GM23338 (cell line): ENCODE measurements around the gene MIDN. TPM values are rescaled to one million over a fixed set of nuclear protein-coding genes. Genes with fewer than 3 reads are reported as not detected.
A peak's percentile ranks its signal among the peaks of the same experiment; 100 is the strongest.

Experiments used
- ATAC-seq: fragments of 200-7000 bp; cut with Tn5 transposase; 3 replicates; pipeline ENCODE4 v1.9.1; 2020
- DNase-seq: peaks from one replicate; pipeline ENCODE4 v3.0.0-alpha.2; 2015; ENCODE audit warnings: low spot score
- H2AFZ ChIP-seq: fragments of 200-600 bp; sonication (generic); 2 replicates; pipeline ENCODE4 v1.8.0; 2016; ENCODE audit warnings: antibody characterized with exemption, mild to moderate bottlenecking, moderate library complexity
- H3F3A ChIP-seq: fragments of 200-600 bp; sonication (generic); replicated peaks from 2 replicates; pipeline ENCODE4 v1.8.0; 2017; ENCODE audit warnings: antibody characterized with exemption, mixed run types, low read depth
- H3K27ac ChIP-seq: fragments of 200-600 bp; sonication (generic); 2 replicates; pipeline ENCODE4 v1.6.1; 2016; ENCODE audit warnings: low read depth
- H3K27me3 ChIP-seq: fragments of 200-600 bp; sonication (generic); 2 replicates; pipeline ENCODE4 v1.8.0; 2016; ENCODE audit warnings: mild to moderate bottlenecking, mixed run types, moderate library complexity; ENCODE audit not compliant: insufficient read depth
- H3K36me3 ChIP-seq: fragments of 200-600 bp; sonication (generic); 2 replicates; pipeline ENCODE4 v1.8.0; 2016; ENCODE audit warnings: mild to moderate bottlenecking; ENCODE audit not compliant: insufficient read depth
- H3K4me1 ChIP-seq: fragments of 200-600 bp; sonication (generic); 2 replicates; pipeline ENCODE4 v1.8.0; 2016; ENCODE audit warnings: mild to moderate bottlenecking, moderate library complexity; ENCODE audit not compliant: insufficient read depth
- H3K4me2 ChIP-seq: fragments of 200-600 bp; sonication (generic); 2 replicates; pipeline ENCODE4 v1.7.1; 2017; ENCODE audit warnings: mixed run types
- H3K4me3 ChIP-seq: fragments of 200-600 bp; sonication (generic); 2 replicates; pipeline ENCODE4 v1.6.1; 2016; ENCODE audit warnings: mixed run types
- H3K79me2 ChIP-seq: fragments of 200-600 bp; sonication (generic); replicated peaks from 2 replicates; pipeline ENCODE4 v1.8.0; 2017; ENCODE audit warnings: mild to moderate bottlenecking; ENCODE audit not compliant: insufficient read depth
- H3K9me2 ChIP-seq: fragments of 200-600 bp; sonication (generic); 2 replicates; pipeline ENCODE4 v1.8.0; 2017; ENCODE audit not compliant: insufficient read depth
- H4K20me1 ChIP-seq: fragments of 200-600 bp; sonication (generic); replicated peaks from 2 replicates; pipeline ENCODE4 v1.8.0; 2017; ENCODE audit warnings: mild to moderate bottlenecking; ENCODE audit not compliant: insufficient read depth
- H3K27ac Mint-ChIP-seq: 2 replicates; pipeline ENCODE4 v1.8.0; 2020; ENCODE audit warnings: inconsistent platforms, mild to moderate bottlenecking, moderate library complexity, mixed read lengths
- H3K27me3 Mint-ChIP-seq: 3 replicates; pipeline ENCODE4 v1.8.0; 2022; ENCODE audit warnings: low read depth, mild to moderate bottlenecking, moderate library complexity, mixed read lengths, inconsistent platforms; ENCODE audit not compliant: insufficient read depth, poor library complexity
- H3K36me3 Mint-ChIP-seq: 3 replicates; pipeline ENCODE4 v1.8.0; 2021; ENCODE audit warnings: low read depth, mild to moderate bottlenecking, inconsistent platforms, moderate library complexity, mixed read lengths
- H3K4me1 Mint-ChIP-seq: 3 replicates; pipeline ENCODE4 v1.8.0; 2020; ENCODE audit warnings: mild to moderate bottlenecking, inconsistent platforms, mixed read lengths
- H3K4me3 Mint-ChIP-seq: 3 replicates; pipeline ENCODE4 v1.8.0; 2021; ENCODE audit warnings: moderate library complexity, mild to moderate bottlenecking, inconsistent platforms, mixed read lengths
- H3K9me3 Mint-ChIP-seq: 3 replicates; pipeline ENCODE4 v1.8.0; 2020; ENCODE audit warnings: moderate library complexity, mild to moderate bottlenecking, inconsistent platforms, mixed read lengths
- CREB1 ChIP-seq: fragments of 250-450 bp; sonication (Bioruptor Pico); IDR thresholded peaks from 2 replicates; pipeline ENCODE4 v1.5.0; 2020; ENCODE audit warnings: low read depth, mild to moderate bottlenecking, moderate library complexity
- POLR2AphosphoS5 ChIP-seq: IDR thresholded peaks from 2 replicates; pipeline ENCODE4 v1.6.1; 2016; ENCODE audit warnings: antibody characterized with exemption, low read depth
- STAT1 ChIP-seq: IDR thresholded peaks from one replicate; pipeline ENCODE4 v1.6.1; 2016; ENCODE audit warnings: antibody characterized with exemption; ENCODE audit not compliant: unreplicated experiment
- polyA plus RNA-seq: library from polyadenylated mRNA; unstranded; fragments of >200 nt; fragmentation: Nextera tagmentation; extraction: Ambion mirVana; gene quantifications from 2 replicates; pipeline ENCODE4 v1.2.1, GENCODE V29; 2016
- total RNA-seq: library from RNA; depleted of rRNA; stranded (reverse); fragments of >200 nt; shearing (Covaris generic); gene quantifications from 2 replicates; pipeline ENCODE4 v1.2.3, GENCODE V29; 2014
- TF ChIP-seq, protein P1 (sequence below): fragments of 250-450 bp; sonication (Bioruptor Pico); IDR thresholded peaks from 2 replicates; pipeline ENCODE4 v1.5.0; 2020; ENCODE audit warnings: mild to moderate bottlenecking, moderate library complexity
- TF ChIP-seq, protein P2 (sequence below): IDR thresholded peaks from one replicate; pipeline ENCODE4 v1.6.1; 2018; ENCODE audit warnings: antibody characterized with exemption; ENCODE audit not compliant: unreplicated experiment

The MIDN gene
- total and polyA plus RNA-seq, 2 experiments from 2014 or later: 28.6 to 113 TPM

DNA sequence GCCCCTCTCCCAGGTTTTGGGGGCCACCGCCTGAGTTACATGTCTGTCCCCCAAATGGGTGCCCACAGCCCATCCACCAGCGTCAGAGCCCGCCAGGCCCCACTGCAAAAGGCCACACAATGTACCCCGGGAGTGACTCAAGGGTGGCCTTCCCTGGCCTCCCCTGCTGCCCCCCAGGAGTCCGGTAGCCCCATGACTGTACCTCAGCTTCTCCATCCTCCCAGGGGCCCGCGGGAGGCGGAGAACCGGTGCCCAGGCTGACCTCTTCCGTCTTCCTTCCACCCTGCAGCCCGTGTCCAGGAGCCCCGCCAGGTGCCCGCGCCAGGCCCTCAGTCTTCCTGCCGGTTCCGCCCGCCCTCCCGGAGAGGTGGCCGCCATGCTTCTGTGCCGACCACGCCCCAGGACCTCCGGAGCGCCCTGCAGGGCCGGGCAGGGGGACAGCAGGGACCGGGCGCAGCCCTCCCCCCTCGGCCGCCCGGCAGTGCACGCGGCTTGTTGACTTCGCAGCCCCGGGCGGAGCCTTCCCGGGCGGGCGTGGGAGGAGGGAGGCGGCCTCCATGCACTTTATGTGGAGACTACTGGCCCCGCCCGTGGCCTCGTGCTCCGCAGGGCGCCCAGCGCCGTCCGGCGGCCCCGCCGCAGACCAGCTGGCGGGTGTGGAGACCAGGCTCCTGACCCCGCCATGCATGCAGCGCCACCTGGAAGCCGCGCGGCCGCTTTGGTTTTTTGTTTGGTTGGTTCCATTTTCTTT is 20.9 kb upstream of the MIDN start:
- peaks cover 23% of the 10 kb centered on the region; the same call in 1 of the 2 replicates for H3F3A ChIP-seq
- Mint-ChIP-seq H3K27me3 (peaks cover 7% of the 10 kb centered on the region), H3K27ac (no peak overlapping the region), H3K36me3 (peaks cover 7% of the 10 kb centered on the region), H3K9me3 (no peaks in the 10 kb centered on the region), H3K4me3 (no peak overlapping the region), H3K4me1 (no peaks in the 10 kb centered on the region)
- no peaks in the 10 kb centered on the region for H3K36me3 ChIP-seq
- DNase-seq (no peak), ATAC-seq (peak; percentile 1; the same call in 2 of the 3 replicates)
- no peak overlapping the region for H2AFZ ChIP-seq
- peak; percentile 8; the same call in 1 of the 2 replicates for TF ChIP-seq POLR2AphosphoS5
- TF ChIP-seq, protein P1, sequence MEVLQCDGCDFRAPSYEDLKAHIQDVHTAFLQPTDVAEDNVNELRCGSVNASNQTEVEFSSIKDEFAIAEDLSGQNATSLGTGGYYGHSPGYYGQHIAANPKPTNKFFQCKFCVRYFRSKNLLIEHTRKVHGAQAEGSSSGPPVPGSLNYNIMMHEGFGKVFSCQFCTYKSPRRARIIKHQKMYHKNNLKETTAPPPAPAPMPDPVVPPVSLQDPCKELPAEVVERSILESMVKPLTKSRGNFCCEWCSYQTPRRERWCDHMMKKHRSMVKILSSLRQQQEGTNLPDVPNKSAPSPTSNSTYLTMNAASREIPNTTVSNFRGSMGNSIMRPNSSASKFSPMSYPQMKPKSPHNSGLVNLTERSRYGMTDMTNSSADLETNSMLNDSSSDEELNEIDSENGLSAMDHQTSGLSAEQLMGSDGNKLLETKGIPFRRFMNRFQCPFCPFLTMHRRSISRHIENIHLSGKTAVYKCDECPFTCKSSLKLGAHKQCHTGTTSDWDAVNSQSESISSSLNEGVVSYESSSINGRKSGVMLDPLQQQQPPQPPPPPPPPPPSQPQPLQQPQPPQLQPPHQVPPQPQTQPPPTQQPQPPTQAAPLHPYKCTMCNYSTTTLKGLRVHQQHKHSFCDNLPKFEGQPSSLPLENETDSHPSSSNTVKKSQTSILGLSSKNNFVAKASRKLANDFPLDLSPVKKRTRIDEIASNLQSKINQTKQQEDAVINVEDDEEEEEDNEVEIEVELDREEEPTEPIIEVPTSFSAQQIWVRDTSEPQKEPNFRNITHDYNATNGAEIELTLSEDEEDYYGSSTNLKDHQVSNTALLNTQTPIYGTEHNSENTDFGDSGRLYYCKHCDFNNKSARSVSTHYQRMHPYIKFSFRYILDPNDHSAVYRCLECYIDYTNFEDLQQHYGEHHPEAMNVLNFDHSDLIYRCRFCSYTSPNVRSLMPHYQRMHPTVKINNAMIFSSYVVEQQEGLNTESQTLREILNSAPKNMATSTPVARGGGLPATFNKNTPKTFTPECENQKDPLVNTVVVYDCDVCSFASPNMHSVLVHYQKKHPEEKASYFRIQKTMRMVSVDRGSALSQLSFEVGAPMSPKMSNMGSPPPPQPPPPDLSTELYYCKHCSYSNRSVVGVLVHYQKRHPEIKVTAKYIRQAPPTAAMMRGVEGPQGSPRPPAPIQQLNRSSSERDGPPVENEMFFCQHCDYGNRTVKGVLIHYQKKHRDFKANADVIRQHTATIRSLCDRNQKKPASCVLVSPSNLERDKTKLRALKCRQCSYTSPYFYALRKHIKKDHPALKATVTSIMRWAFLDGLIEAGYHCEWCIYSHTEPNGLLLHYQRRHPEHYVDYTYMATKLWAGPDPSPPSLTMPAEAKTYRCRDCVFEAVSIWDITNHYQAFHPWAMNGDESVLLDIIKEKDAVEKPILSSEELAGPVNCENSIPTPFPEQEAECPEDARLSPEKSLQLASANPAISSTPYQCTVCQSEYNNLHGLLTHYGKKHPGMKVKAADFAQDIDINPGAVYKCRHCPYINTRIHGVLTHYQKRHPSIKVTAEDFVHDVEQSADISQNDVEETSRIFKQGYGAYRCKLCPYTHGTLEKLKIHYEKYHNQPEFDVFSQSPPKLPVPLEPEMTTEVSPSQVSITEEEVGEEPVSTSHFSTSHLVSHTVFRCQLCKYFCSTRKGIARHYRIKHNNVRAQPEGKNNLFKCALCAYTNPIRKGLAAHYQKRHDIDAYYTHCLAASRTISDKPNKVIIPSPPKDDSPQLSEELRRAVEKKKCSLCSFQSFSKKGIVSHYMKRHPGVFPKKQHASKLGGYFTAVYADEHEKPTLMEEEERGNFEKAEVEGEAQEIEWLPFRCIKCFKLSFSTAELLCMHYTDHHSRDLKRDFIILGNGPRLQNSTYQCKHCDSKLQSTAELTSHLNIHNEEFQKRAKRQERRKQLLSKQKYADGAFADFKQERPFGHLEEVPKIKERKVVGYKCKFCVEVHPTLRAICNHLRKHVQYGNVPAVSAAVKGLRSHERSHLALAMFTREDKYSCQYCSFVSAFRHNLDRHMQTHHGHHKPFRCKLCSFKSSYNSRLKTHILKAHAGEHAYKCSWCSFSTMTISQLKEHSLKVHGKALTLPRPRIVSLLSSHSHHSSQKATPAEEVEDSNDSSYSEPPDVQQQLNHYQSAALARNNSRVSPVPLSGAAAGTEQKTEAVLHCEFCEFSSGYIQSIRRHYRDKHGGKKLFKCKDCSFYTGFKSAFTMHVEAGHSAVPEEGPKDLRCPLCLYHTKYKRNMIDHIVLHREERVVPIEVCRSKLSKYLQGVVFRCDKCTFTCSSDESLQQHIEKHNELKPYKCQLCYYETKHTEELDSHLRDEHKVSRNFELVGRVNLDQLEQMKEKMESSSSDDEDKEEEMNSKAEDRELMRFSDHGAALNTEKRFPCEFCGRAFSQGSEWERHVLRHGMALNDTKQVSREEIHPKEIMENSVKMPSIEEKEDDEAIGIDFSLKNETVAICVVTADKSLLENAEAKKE (CRISPR knock-in tag): no peak
- H3K9me2 ChIP-seq: no peaks in the 10 kb centered on the region
- H3K27ac ChIP-seq: 0 out of 2 replicates have a peak overlapping the region, but pooled peaks have one; percentile 55
- H3K4me2 ChIP-seq: no peak overlapping the region
- peaks cover 4% of the 10 kb centered on the region for H4K20me1 ChIP-seq
- H3K27me3 ChIP-seq: no peaks in the 10 kb centered on the region
- no peaks in the 10 kb centered on the region for H3K4me1 ChIP-seq
- H3K4me3 ChIP-seq: no peak overlapping the region
- H3K79me2 ChIP-seq: 0 out of 2 replicates have a peak, but pooled peaks cover 6% of the 10 kb centered on the region

DNA sequence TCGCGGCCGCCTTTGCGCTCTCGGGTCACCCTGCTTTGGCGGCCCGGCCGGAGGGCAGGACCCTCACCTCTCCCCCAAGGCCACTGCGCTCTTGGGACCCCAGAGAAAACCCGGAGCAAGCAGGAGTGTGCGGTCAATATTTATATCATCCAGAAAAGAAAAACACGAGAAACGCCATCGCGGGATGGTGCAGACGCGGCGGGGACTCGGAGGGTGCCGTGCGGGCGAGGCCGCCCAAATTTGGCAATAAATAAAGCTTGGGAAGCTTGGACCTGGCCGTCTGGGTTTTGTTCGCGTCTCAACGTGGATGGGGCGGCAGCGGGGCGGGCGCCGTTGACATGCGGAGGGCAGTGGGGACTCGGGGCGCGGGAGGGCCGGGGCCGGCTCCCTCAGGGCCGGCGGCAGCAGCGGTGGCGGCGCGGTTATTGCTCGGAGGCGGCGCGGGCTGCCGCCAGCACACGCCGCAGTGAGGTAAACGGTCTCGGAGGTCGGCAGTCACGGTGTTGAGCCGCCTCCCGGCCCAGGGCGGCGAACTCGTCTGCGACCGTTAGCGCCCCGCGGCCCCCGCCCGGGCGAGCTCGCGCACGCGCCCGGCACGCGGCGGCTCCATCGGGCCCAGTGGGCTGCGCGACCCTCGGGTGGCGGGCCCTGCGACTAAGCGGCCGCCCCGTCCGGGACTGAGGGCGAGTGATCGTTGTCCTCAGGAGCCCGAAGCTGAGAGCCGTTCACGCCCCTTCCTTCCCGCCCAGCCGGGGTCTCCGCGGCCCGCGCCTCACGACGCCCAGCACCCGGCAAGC is 20.0 kb upstream of the MIDN start:
- Mint-ChIP-seq H3K27ac (no peak overlapping the region), H3K4me3 (no peak overlapping the region)
- H3K4me2 ChIP-seq: no peak overlapping the region
- TF ChIP-seq, protein P2, sequence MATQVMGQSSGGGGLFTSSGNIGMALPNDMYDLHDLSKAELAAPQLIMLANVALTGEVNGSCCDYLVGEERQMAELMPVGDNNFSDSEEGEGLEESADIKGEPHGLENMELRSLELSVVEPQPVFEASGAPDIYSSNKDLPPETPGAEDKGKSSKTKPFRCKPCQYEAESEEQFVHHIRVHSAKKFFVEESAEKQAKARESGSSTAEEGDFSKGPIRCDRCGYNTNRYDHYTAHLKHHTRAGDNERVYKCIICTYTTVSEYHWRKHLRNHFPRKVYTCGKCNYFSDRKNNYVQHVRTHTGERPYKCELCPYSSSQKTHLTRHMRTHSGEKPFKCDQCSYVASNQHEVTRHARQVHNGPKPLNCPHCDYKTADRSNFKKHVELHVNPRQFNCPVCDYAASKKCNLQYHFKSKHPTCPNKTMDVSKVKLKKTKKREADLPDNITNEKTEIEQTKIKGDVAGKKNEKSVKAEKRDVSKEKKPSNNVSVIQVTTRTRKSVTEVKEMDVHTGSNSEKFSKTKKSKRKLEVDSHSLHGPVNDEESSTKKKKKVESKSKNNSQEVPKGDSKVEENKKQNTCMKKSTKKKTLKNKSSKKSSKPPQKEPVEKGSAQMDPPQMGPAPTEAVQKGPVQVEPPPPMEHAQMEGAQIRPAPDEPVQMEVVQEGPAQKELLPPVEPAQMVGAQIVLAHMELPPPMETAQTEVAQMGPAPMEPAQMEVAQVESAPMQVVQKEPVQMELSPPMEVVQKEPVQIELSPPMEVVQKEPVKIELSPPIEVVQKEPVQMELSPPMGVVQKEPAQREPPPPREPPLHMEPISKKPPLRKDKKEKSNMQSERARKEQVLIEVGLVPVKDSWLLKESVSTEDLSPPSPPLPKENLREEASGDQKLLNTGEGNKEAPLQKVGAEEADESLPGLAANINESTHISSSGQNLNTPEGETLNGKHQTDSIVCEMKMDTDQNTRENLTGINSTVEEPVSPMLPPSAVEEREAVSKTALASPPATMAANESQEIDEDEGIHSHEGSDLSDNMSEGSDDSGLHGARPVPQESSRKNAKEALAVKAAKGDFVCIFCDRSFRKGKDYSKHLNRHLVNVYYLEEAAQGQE: no peak
- TF ChIP-seq STAT1 (no peak), CREB1 (no peak)

More for the DNA sequence above, 20.0 kb upstream of the MIDN start:
- 0 out of 2 replicates have a peak, but pooled peaks cover 4% of the 10 kb centered on the region for H3K79me2 ChIP-seq
- H3K4me3 ChIP-seq: no peak overlapping the region
- H3K9me2 ChIP-seq: no peaks in the 10 kb centered on the region
- Mint-ChIP-seq H3K9me3 (no peaks in the 10 kb centered on the region), H3K4me1 (no peaks in the 10 kb centered on the region), H3K27me3 (peaks cover 5% of the 10 kb centered on the region), H3K36me3 (peaks cover 8% of the 10 kb centered on the region)
- H2AFZ ChIP-seq: no peak overlapping the region
- DNase-seq (peak; percentile 66), ATAC-seq (no peak; the same call in 1 of the 3 replicates)
- peaks cover 26% of the 10 kb centered on the region; the same call in 1 of the 2 replicates for H3F3A ChIP-seq
- no peaks in the 10 kb centered on the region for H3K27me3 ChIP-seq
- H3K36me3 ChIP-seq: no peaks in the 10 kb centered on the region
- no peaks in the 10 kb centered on the region for H3K4me1 ChIP-seq
- peaks cover 4% of the 10 kb centered on the region for H4K20me1 ChIP-seq
- 0 out of 2 replicates have a peak overlapping the region, but pooled peaks have one; percentile 55 for H3K27ac ChIP-seq
